Upper lobe of left lung (tissue), 4 donors: ENCODE results near the gene PRKAR1B.

Experiments
- CTCF ChIP-seq, 6 experiments: fragments of 450-650 bp in 4 of 6; fragments of 200-600 bp in 2 of 6; sonication (generic) in 2 of 6; IDR thresholded peaks; one replicate each; pipeline ENCODE4 v1.5.1; 2016 to 2019; ENCODE audit warnings: antibody characterized with exemption in 6 of 6
- POLR2A ChIP-seq, 4 donors: fragments of 450-650 bp; IDR thresholded peaks; one replicate each; pipeline ENCODE4 v1.5.1; 2016 to 2017; ENCODE audit warnings: antibody characterized with exemption in 4 of 4, mild to moderate bottlenecking in 2 of 4
- POLR2AphosphoS5 ChIP-seq, 2 donors: sonication (generic); formaldehyde crosslinking; IDR thresholded peaks; one replicate each; pipeline ENCODE4 v1.5.1; 2017; ENCODE audit warnings: antibody characterized with exemption in 2 of 2

- TF ChIP-seq POLR2A (IDR thresholded peaks at IDR 0.05) (no peak), CTCF (IDR thresholded peaks at IDR 0.05) (no peak), POLR2AphosphoS5 (IDR thresholded peaks at IDR 0.05) (no peak)
Observed at GRCh38 chr7:504221-505111, 222.6 kb downstream of the PRKAR1B start.
